Measurements from ENCODE around the gene IMMP1L.
"Not testable (repeated sequence)": the region's sequence is repeated elsewhere in the genome, so short reads cannot be mapped to it uniquely, and the experiment has no call there.

IMMP1L gene, protein sequence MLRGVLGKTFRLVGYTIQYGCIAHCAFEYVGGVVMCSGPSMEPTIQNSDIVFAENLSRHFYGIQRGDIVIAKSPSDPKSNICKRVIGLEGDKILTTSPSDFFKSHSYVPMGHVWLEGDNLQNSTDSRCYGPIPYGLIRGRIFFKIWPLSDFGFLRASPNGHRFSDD

DNA sequence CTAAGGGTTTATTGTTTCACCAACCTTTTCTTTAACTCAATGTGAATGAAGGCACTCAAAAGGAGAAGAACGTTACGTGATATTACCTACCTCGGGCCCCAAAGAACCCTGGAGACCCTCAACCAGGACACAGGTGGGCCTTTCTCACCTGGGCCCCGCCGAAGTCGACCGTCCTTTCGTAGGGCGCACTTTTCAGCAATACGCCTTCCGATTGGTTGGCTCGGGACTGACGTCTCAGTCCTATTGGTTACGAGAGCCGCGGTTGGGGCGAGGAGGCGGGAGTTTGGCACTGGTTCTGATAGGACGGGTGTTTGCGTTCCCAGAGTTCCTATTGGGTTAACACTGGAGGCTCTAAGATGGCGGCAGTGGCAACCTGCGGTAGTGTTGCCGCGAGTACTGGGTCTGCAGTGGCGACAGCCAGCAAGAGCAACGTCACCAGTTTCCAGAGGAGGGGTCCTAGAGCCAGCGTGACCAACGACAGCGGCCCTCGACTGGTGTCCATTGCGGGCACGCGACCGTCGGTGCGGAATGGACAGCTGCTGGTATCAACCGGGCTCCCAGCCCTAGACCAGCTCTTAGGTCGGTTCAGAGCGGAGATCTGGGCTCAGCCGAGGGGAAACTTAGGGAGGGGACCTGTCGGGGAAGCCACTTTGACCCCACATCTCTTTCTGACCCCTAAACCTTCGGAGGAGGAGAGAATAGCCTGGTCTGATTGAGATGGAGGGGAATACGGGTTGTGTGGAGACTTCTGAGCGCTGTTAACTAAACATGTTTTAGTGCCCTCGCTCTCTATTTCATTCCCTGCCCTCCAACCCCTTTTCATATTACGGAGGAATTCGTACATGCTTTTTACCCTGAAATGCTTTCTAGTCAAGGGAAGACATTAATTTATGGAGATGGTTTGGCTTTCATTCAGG is at the start of gene IMMP1L, which contains the start of gene ELP4:
TSS of gene IMMP1L (minus strand) at position 194 of the 917 bp plus-strand sequence. CDS start 46,346 bp downstream, outside the sequence.
TSS of gene ELP4 (plus strand) at position 339 of the 917 bp plus-strand sequence. CDS start at position 357, 18 bp downstream.
- DNase-seq: peak; percentile 95 to 96

DNA sequence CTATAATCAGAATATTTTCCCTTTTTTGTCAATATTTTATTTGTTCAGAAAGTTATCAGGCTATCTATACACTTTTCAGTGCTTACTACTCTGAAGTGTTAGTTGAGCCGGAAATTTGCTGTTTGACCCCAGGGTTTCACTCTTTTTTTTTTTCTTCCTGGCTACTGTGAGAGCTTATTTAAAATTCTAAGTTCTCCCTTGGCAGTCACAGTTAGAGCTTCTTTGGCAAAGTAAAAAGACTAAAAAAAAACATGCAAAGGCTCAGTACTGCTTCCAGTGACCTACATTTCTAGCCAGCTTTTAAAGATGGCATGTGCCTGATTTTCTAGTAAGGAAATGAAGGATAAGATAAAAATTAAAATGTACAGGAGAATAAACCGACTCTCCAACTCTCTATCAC is 48.6 kb upstream of the IMMP1L start:
- no peak for DNase-seq

DNA sequence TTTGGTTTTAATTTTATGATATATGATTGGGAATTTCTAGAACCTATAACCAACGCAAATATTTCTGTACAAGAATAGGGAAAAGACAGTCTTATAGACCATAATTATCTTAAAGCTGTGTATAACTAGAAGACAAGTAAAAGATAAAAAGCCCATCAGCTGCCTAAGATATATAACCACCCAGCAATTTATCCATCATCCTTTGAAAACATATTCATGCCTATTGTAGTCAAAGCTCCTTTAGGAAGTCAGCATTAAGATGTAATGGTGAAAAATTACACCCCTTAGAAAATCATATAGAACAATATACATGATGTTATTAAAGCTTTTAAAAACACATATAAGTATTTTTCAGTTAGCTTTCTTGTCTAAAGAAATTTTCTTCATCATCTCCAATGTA is 46.5 kb upstream of the IMMP1L start:
- DNase-seq: no peak

DNA sequence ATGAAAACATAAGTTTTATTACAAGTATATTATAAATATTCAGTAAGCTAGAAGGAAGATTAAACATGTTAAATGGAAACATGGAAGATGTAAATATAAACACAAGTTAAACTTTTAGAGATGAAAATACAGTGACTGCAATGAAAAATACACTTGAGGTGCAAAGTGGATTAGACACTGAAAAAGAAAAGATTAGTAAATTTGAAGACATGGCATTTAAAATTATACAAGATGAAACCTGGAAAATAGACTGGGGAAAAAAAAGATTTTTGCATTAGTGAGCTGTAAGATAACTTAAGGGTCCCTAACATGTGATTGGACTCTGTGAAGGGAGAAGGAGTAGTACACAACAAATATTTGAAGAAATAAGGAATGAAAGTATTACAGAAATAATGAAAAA is 33.4 kb upstream of the IMMP1L start:
- DNase-seq: no peak

DNA sequence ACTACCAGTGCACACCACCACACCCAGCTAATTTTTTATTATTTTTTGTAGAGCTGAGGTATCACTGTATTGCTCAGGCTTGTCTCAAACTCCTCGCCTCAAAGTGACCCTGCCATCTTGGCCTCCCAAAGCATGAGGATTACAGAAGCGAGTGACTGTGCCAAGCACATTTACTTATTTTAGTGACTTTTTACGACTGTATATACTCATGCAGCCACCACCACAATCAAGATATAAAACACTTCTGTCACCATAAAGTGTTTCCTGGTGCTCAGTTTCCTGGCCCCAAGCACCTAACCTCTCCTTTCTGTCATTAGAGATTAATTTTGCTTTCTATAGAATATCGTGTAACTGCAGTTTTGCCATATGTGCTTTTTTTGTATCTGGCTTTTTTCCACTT is 26.1 kb upstream of the IMMP1L start:
- no peak for DNase-seq

DNA sequence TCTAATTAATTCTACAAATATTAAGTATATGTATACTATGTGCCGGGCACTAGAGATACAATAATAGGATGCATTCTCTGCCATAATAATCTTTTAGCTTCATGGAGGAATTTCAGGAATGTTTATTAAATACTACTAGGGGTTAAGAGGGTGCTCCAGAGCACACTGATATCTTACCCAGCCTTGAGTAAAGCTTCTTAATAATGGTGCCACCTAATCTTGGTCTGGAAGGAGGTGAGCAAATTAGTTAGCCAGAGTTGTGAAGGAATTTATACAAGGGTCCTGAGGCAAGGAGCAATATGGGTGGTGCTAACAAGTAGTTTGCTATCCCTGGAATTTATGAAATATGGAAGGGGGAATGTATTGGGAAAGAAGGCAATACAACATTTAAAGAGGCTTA is 21.9 kb upstream of the IMMP1L start:
- no peak for DNase-seq

DNA sequence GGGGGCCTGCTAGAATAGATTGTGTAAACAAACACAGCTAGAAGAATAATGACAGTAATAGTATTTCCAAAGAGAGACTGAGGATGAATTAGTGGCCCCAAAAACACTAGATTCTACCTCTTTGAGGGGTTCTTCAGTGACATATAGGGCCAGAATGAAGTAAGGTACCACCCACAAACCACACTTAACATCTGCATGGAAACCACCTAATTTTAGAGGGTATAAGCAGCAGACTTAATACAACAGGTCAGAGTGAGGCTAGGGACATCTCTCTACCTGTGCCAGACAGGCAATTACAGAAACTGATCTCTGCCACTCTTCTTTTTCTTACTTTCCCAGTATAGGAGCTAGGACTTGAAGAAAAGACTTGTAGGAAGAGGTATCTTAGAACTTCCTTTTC is 20.3 kb upstream of the IMMP1L start:
- no peak for DNase-seq

DNA sequence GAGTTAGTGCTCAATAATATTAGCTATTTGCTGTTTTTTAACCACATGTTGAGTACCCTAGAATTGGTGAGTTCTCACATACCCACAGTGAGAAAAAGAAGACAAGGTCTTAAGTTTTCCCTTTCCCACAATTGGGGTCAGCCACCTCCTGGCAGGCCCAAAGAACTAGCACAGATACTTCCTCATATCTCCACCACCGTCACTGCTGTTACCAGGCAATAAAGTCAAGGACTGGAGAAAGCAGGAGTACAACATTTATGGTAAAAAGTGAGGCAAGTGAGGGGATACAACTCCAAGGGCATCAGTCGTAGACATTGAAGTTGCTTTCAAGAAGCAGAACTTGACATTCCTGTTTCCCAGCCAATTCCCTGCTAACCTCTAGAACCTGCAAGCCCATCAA is 19.8 kb upstream of the IMMP1L start:
- DNase-seq: no peak

DNA sequence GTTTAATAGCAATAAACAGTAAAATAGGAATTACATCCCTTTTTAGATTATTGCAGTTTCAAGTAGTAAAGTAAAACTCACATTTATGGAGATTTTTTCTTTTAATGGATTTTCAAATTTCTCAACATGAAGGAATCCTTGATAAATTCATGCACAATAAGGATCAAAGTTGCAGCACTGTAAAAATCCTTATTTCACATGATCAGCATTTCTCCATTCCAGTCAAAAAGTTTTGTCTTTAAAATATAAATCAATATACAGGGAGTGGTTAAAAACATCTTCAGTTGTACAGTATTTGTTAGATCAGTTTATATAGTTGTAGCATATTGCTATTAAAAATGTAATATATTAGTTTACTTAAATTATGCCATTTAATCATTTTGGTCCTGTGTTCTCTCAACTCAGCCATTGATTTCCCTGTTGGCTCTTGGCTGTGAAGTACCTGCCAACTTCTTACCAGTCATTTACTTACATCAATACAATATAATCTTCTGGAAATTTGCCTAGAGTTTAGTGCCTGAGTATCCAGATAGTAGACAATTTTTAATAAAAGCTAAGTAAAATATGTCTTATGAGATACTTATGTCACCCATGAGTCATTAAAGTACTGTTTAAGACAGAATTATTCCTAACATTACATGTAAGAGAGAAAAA is 12.2 kb upstream of the IMMP1L start:
- no peak for DNase-seq

DNA sequence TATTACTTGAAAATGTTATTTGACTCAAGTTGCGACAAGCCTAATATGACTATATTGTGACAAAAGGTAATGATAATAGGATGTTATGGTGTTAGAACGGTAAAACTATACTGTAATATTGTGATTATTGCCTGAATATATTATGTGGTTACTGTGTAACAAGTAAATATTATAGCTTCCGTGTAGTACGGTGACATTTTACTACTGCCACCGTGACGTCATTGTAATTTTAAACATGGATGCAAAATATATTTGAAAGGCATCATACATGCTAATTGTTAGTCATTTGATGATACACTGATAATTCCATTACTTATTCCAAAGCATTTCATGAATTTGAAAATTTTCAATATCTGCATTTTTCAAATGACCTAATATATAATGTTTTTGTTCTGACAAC is 2.7 kb upstream of the IMMP1L start:
- DNase-seq: no peak

DNA sequence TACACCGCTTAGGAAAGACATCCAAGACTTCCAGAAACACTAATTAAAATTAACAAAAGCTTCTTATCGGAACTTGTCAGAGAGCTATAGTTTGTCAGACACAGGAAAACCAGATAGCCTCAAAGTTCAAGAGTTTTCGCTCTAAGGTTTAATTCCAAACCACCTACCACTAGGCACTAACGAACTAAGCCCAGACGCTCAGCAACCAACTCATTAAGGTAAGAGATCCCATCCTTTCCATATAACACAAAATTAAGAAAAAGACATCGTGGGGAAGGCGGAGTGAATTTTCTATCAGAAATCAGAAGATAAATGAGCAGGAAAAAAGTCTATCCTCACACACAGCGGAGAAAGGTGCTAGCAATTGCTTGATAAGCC is 382 bp downstream of the IMMP1L start:
- DNase-seq: no peak

DNA sequence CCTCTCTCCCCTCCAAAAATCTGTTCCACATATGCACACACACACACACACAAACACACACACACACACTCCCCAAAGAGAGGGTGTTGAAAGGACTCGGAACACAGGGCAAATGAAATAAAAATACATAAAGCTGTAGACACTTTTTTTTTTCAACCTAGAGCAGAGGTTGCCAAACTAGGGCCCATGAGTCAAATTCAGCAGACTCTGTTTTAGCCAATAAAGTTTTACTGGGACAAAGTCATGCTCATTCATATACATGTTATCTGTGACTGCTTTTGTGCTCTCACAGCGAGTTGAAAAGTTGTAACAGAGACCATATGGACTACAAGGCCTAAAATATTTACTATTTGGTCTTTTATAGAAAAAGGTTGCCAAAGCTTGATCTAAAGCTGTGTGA is 8.9 kb downstream of the IMMP1L start:
- no peak for DNase-seq

DNA sequence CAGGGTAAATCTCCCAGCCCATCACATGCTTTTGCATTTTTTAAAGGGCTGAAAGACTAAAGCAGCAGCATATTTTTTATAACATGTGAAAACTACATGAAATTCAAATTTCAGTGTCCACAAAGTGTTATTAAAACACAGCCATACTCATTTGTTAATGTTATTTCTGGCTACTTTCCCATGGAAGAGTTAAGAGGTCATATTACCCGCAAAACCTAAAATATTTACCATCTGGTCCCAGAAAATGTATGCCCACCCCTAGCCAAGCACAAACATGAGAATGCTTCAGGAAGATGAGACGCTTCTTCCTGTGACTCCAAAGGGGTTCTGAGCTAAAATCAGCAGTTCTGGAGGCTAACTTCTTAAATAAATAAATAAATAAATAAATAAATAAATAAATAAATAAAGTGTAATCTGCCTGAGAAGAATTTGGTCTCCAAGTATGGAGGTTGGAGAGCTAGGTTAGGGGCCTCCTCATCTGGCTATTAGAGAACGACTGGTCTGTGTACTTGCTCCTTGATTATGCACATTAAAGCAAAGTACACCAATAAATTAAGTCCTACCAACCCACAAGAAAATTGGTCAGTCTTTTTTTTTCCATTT is 9.7 kb downstream of the IMMP1L start:
- DNase-seq: no peak

DNA sequence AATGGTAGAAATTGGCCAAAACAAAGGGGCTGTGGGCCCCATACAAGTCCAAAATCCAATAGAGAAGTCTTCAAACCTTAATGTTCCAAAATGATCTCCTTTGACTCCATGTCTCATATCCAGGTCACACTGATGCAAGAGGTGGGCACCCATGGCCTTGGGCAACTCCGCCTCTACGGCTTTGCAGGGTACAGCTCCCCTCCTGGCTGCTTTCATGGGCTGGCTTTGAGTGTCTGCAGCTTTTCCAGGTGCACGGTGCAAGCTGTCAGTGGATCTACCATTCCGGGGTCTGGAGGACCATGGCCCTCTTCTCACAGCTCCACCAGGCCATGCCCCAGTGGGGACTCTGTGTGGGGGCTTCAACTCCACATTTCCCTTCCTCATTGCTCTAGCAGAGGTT is 15.7 kb downstream of the IMMP1L start:
- DNase-seq: not testable (repeated sequence)

DNA sequence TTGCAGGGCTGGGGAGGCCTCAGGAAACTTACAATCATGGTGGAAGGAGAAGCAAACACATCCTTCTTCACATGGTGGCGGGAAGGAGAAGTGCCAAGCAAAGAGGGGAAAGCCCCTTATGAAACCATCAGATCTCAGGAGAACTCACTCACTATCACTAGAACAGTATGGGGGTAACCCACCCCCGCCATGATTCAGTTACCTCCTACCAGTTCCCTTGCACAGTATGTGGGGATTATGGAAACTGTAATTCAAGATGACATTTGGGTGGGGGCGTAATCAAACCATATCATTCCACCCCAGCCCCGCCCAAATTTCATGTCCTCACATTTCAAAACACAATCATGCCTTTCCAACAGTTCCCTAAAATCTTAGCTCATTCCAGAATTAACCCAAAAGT is 16.2 kb downstream of the IMMP1L start:
- no peak for DNase-seq

DNA sequence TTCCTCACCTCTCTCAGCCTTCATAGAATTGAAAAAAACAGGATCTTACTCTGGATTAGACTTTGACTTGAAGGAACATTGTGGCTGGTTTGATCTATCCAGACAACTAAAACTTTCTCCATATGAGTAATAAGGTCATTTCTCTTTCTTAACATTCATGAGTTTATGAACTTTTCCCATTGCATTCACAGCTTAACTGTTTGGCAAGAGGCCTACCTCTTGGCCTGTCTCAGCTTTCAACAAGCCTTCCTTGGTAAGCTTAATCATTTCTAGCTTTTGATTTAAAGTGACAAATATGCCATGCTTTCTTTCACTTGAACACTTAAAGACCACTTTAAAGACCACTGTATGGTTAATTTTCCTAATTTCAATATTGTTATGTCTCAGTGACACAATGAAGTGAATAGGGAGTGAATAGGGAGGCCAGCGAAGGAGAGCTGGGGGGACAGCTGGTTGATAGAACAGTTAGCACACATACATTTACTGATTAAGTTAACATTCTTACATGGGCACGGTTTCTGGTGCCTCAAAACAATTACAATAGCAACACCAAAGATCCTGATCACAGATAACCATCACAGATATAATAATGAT is 17.0 kb downstream of the IMMP1L start:
- no peak for DNase-seq

DNA sequence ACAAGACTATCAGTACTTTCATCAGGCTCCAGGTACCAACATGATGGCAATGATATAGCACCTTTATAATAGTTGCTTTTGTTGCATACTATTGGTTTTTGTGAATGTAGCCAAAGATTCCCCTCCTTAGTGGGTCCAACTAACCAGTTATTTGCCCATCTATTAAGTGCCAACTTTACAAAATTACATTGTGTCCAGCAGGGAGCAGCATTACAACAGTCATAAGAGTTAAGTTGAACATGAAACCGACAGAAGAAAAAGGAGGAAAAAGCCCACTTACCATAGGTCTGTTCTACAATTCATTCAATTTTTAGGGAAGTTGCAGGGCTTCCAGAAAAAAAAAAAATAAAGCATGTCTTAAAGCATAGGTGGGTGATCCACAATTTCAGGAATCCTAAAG is 21.6 kb downstream of the IMMP1L start:
- no peak for DNase-seq

DNA sequence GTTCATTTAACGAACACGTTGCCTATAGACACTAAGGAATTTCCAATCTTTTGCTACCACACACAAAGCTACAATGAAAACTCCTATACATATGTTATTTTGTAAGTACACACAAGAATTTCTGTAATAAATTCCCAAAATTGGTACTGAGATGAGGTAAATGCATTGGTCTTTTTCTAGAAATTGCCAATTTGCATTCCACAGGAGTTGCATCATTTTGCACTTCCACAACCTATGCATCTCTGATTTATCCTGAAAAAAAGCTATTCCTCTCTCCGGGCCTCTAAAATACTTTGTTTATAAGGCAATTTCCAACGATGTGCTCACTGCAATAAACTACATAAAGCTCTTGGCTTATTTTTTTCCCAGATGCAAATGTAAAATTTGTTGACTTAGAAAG is 24.9 kb downstream of the IMMP1L start:
- no peak for DNase-seq

DNA sequence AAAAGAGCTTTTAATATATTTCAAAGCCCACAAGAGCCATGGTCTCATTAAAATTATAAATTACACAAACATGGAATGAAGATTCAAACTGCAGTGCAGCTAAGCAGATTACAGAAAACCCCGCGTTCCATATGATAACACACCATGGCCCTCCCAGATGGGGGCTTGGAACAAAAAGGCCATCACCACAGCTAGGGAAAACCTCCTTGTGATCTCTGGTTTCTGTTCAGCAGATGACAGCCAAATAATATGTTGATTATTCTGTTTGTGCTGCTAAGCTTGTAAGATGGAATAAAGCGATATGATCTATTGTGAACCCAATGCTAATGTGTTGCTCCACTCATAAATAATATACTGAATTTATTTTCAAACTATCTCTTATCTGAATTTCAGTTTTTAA is 28.5 kb downstream of the IMMP1L start:
- no peak for DNase-seq

DNA sequence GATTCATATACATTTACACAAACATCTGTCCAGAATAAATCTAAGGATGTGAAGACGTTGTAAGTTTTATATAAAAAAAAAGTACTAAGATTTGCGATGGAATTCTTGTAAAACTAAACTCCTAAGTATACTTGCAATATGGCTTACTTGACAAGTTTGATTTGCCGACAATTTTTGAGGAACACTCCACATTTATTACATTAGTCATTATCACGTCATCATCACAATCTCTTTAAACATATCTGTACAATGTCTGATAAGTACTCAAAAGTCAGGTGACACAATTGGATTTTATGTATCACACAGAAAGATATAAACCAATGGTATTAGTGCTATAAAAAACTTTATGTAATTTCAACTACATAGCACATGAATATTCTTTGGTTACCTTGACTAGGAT is 30.4 kb downstream of the IMMP1L start:
- no peak for DNase-seq

DNA sequence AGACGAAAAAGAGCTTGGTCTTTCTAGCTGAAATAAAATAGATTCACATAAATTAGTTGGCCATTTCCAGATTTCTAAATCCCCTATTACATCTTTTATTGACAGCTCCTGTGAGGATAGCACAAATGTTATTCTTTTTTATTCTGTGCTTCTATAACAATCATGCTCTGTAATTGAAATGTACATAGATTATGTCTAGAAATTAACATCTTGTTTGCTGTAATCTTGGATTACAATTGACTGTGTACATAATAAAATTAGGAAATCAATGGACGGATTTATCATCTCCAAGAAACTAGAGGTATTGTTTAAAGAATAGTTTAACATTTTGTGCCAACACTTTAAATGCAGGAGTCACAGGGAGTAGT is 31.2 kb downstream of the IMMP1L start:
- no peak for DNase-seq

DNA sequence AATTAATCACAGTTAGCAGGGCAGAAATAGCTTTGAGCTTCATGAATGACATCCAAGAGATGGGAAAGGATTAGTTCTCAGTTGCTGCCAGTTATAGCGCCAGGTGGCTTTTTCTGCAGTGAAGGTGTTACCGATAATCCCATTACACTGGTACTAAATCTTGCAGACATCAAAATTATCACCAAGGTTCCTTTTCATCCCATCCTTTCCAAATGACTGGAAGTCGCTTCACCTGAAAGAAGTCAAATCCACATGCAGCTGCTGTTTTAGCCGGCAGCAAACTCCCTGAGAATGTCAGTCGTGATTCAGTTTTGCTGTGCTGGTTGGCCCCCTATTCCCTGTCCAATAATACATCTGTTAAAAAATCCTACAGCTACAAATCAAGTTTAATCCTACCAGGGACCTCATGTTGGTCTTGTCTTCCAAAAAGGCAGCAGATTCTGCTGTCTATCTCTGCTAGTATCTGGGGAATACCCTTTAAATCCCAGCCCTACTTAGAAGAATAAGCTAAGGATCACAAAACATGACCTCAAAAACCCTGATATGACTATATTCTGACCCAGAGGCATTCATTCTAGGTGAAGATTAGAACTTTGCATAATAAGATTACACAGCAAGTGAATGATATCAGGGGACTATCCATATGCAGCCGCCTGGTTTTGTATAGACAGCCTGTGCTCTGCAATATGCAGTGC is 31.7 kb downstream of the IMMP1L start:
- no peak for DNase-seq

DNA sequence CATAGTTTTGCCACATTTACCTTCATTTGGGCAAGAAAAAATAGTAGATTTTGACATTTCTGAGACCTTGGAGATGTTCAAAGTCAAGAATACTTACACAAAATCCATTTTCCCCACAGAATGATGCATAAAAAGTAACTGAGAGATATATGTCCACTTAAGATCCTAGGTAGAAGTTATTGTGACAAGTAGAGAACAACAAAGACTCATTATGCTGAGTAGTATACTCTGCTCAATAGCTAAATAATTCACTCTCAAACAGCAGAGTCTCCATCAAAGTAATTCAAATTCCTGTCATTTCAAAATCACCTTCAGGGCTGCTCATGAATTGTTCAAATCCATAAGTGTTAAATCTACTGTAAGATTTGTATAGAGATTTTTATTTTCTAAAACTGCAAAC is 35.3 kb downstream of the IMMP1L start:
- DNase-seq: no peak
